ENCODE results near the gene PACSIN2. TPM values are rescaled to one million over a fixed set of nuclear protein-coding genes. Genes with fewer than 3 reads are reported as not detected.

Gene PACSIN2
- total RNA-seq, 2 experiments from 2014 or later, result 33.5 to 35.7 TPM

- no peaks in the 10 kb centered on the region for H3K9me3 Mint-ChIP-seq
- DNase-seq (no peak), ATAC-seq (no peak)
- H3K27ac Mint-ChIP-seq, result no peak overlapping the region
- no peak overlapping the region for H3K4me3 Mint-ChIP-seq
- H3K27me3 Mint-ChIP-seq, result no peaks in the 10 kb centered on the region
- CTCF ChIA-PET, result interaction anchor here (1.4 kb wide), 1 partner anchor 13 kb away, joined by 5 read pairs; no protein-coding TSS in a partner anchor
- POLR2A ChIA-PET, result no interaction called here
- H3K4me1 Mint-ChIP-seq (ENCODE audit: low read depth), result no peaks in the 10 kb centered on the region
- intact Hi-C loops (cut with micrococcal nuclease), result no loop called here
- no peak for TF ChIP-seq CTCF (IDR thresholded peaks at IDR 0.05)
- H3K36me3 Mint-ChIP-seq (ENCODE audit: low read depth), result no peaks in the 10 kb centered on the region
Observed at GRCh38 chr22:43047605-43048004, 32.7 kb upstream of the PACSIN2 start.

GRCh38 chr22:43044290-43044712 lies 29.4 kb upstream of the PACSIN2 start:
- ChIA-PET POLR2A (no interaction called here), CTCF (interaction anchor here (1.7 kb wide), 1 partner anchor 16 kb away, joined by 4 read pairs; no protein-coding TSS in a partner anchor)
- ATAC-seq, result no peak
- H3K4me3 Mint-ChIP-seq, result no peak overlapping the region
- DNase-seq, result no peak
- intact Hi-C loops (cut with micrococcal nuclease), result no loop called here
- TF ChIP-seq CTCF (IDR thresholded peaks at IDR 0.05), result no peak
- H3K27me3 Mint-ChIP-seq, result no peaks in the 10 kb centered on the region
- no peak overlapping the region for H3K27ac Mint-ChIP-seq
- H3K9me3 Mint-ChIP-seq, result no peaks in the 10 kb centered on the region
- no peaks in the 10 kb centered on the region for H3K4me1 Mint-ChIP-seq (ENCODE audit: low read depth)
- no peaks in the 10 kb centered on the region for H3K36me3 Mint-ChIP-seq (ENCODE audit: low read depth)

- no peak for TF ChIP-seq CTCF (IDR thresholded peaks at IDR 0.05)
- no peak overlapping the region for H3K4me3 Mint-ChIP-seq
- H3K4me1 Mint-ChIP-seq (ENCODE audit: low read depth), result no peaks in the 10 kb centered on the region
- no peaks in the 10 kb centered on the region for H3K9me3 Mint-ChIP-seq
- no peaks in the 10 kb centered on the region for H3K27me3 Mint-ChIP-seq
- ATAC-seq, result no peak
- DNase-seq, result no peak
- ChIA-PET CTCF (no interaction called here), POLR2A (no interaction called here)
- intact Hi-C loops (cut with micrococcal nuclease), result no loop called here
- H3K27ac Mint-ChIP-seq, result no peak overlapping the region
- H3K36me3 Mint-ChIP-seq (ENCODE audit: low read depth), result no peaks in the 10 kb centered on the region
Observed at GRCh38 chr22:43042101-43042780, 27.3 kb upstream of the PACSIN2 start.

GRCh38 chr22:43039800-43040199 lies 24.9 kb upstream of the PACSIN2 start:
- no peaks in the 10 kb centered on the region for H3K27me3 Mint-ChIP-seq
- H3K9me3 Mint-ChIP-seq, result no peaks in the 10 kb centered on the region
- H3K4me3 Mint-ChIP-seq, result no peak overlapping the region
- no peaks in the 10 kb centered on the region for H3K36me3 Mint-ChIP-seq (ENCODE audit: low read depth)
- CTCF ChIA-PET, result no interaction called here
- no peak overlapping the region for H3K27ac Mint-ChIP-seq
- POLR2A ChIA-PET, result no interaction called here
- intact Hi-C loops (cut with micrococcal nuclease), result no loop called here
- no peaks in the 10 kb centered on the region for H3K4me1 Mint-ChIP-seq (ENCODE audit: low read depth)
- no peak for TF ChIP-seq CTCF (IDR thresholded peaks at IDR 0.05)
- DNase-seq, result no peak
- no peak for ATAC-seq

GRCh38 chr22:43038325-43038724 lies 23.4 kb upstream of the PACSIN2 start:
- Mint-ChIP-seq H3K4me1 (ENCODE audit: low read depth) (peaks cover 4% of the 10 kb centered on the region), H3K4me3 (no peak overlapping the region), H3K27me3 (no peaks in the 10 kb centered on the region), H3K27ac (no peak overlapping the region), H3K36me3 (ENCODE audit: low read depth) (no peaks in the 10 kb centered on the region), H3K9me3 (no peaks in the 10 kb centered on the region)
- no peak for TF ChIP-seq CTCF (IDR thresholded peaks at IDR 0.05)
- no peak for DNase-seq
- ChIA-PET POLR2A (no interaction called here), CTCF (no interaction called here)
- intact Hi-C loops (cut with micrococcal nuclease), result no loop called here
- no peak for ATAC-seq
